ENCODE results near the gene SAFB. TPM values are rescaled to one million over a fixed set of nuclear protein-coding genes. Genes with fewer than 3 reads are reported as not detected.

SAFB gene
- total and polyA plus RNA-seq, 2 of the 13 experiments (the other 11 are each of a cell fraction or from before 2014, with no cell fraction given), result 21.0 to 28.4 TPM

GRCh38 chr19:5687360-5688198 lies 64.7 kb downstream of the SAFB start (continued):
- TF ChIP-seq DRAP1 (CRISPR knock-in tag; IDR thresholded peaks at IDR 0.05) (no peak), BORCS8-MEF2B (CRISPR knock-in tag; IDR thresholded peaks at IDR 0.05) (no peak), POLR2A (IDR thresholded peaks at IDR 0.05; ENCODE audit: insufficient read depth in 1 of 2, low read depth in 2 of 2, low read length in 2 of 2) (no peak), SNRNP70 (IDR thresholded peaks at IDR 0.05; ENCODE audit: low read depth, low read length) (no peak), TSC22D2 (CRISPR knock-in tag; IDR thresholded peaks at IDR 0.05; ENCODE audit: borderline replicate concordance) (no peak), ELF1 (CRISPR knock-in tag; IDR thresholded peaks at IDR 0.05) (no peak), CENPX (CRISPR knock-in tag; IDR thresholded peaks at IDR 0.05) (no peak), MYNN (CRISPR knock-in tag; IDR thresholded peaks at IDR 0.05; ENCODE audit: low read depth) (no peak), FOXM1 (CRISPR knock-in tag; IDR thresholded peaks at IDR 0.05) (no peak), HNRNPLL (IDR thresholded peaks at IDR 0.05; ENCODE audit: low read depth, low read length, poor library complexity, severe bottlenecking) (peak; percentile 4), ESRRA (CRISPR knock-in tag; IDR thresholded peaks at IDR 0.05; ENCODE audit: low read depth) (no peak), ZHX2 (IDR thresholded peaks at IDR 0.05; ENCODE audit: low read depth) (no peak), ZHX2 (CRISPR knock-in tag; IDR thresholded peaks at IDR 0.05; ENCODE audit: borderline replicate concordance) (no peak), TBL1XR1 (IDR thresholded peaks at IDR 0.05; ENCODE audit: borderline replicate concordance, low read length, partially characterized antibody) (no peak), TGIF2 (CRISPR knock-in tag; IDR thresholded peaks at IDR 0.05) (no peak), ZMYM3 (CRISPR knock-in tag; IDR thresholded peaks at IDR 0.05) (0 out of 2 replicates have a peak, but pooled peaks have one; percentile 4), NR2F2 (IDR thresholded peaks at IDR 0.05; ENCODE audit: borderline replicate concordance, low read depth) (no peak), RXRA (CRISPR knock-in tag; IDR thresholded peaks at IDR 0.05) (0 out of 2 replicates have a peak, but pooled peaks have one; percentile 12), ZKSCAN8 (CRISPR knock-in tag; IDR thresholded peaks at IDR 0.05; ENCODE audit: borderline replicate concordance) (no peak), ZNF264 (CRISPR knock-in tag; IDR thresholded peaks at IDR 0.05) (no peak), ADNP (CRISPR knock-in tag; IDR thresholded peaks at IDR 0.05) (0 out of 2 replicates have a peak, but pooled peaks have one; percentile 80), ZNF160 (CRISPR knock-in tag; IDR thresholded peaks at IDR 0.05) (no peak), BCL3 (CRISPR knock-in tag; IDR thresholded peaks at IDR 0.05) (0 out of 2 replicates have a peak, but pooled peaks have one; percentile 2), ZNF768 (CRISPR knock-in tag; IDR thresholded peaks at IDR 0.05) (peak; percentile 21; the same call in 1 of the 2 replicates), ISL2 (CRISPR knock-in tag; IDR thresholded peaks at IDR 0.05) (no peak)
